ENCODE measurements around the gene NLRX1.

DNA sequence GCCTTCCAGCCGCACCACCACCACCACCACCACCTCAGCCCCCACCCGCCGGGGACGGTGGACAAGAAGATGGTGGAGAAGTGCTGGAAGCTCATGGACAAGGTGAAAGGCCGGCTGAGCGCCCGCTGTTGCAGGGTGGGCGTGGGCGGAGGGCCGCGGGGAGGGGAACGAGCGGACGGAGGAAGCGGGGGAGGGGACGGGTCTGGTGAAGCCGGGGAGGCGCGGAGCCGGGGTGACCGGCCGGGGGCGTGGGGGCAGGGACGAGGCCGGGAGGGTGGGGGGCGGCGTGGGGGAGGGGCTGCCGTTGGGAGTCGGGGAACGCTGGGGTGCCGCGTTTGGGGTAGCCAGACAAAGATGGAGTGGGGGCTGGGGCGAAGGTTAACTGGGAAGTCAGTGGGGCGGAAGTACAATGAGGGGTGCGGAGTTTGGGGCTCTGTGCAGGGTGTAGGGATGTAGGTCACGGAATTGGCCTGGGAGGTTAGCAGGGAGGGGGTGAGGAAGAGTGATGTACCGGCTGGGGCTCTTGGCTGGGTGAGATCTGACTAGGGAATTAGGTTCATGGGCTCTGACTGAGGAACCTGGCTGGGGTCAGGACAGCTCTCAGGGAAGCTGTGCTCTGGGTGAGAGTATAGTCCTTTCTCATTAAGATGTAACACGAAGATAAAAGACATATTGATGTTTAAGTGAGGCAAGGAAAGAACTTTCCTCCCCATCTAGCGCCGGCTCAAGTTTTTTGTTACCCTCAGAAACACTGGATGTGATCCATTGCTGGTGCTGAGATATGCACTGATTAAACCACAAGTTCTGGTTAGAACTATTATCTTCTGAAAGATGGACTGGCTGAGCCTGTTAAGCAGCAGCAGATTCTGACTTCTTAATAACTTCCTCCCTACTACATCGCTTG lies 38.2 kb downstream of the NLRX1 start:
- TF ChIP-seq, protein P1, sequence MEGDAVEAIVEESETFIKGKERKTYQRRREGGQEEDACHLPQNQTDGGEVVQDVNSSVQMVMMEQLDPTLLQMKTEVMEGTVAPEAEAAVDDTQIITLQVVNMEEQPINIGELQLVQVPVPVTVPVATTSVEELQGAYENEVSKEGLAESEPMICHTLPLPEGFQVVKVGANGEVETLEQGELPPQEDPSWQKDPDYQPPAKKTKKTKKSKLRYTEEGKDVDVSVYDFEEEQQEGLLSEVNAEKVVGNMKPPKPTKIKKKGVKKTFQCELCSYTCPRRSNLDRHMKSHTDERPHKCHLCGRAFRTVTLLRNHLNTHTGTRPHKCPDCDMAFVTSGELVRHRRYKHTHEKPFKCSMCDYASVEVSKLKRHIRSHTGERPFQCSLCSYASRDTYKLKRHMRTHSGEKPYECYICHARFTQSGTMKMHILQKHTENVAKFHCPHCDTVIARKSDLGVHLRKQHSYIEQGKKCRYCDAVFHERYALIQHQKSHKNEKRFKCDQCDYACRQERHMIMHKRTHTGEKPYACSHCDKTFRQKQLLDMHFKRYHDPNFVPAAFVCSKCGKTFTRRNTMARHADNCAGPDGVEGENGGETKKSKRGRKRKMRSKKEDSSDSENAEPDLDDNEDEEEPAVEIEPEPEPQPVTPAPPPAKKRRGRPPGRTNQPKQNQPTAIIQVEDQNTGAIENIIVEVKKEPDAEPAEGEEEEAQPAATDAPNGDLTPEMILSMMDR (IDR thresholded peaks at IDR 0.05), result no peak
- TF ChIP-seq POLR2AphosphoS5 (IDR thresholded peaks at IDR 0.05; ENCODE audit: low read depth, low read length) (no peak), SIN3A (IDR thresholded peaks at IDR 0.05; ENCODE audit: borderline replicate concordance, insufficient read depth, low read depth, low read length) (no peak)

All from Panc1 (cell line).